GM08714 (cell line): ENCODE results near the gene VARS1.

ENCODE experiments used
- H3K4me3 ChIP-seq: fragments of 200-500 bp; sonication (Bioruptor generic); 2 replicates; pipeline ENCODE4 v1.5.1; 2014; ENCODE audit warnings: mild to moderate bottlenecking, low read length, inconsistent platforms
- ZNF274 ChIP-seq: IDR thresholded peaks from 2 replicates; pipeline ENCODE4 v1.6.1; 2012; ENCODE audit warnings: mild to moderate bottlenecking, low read depth, low read length

VARS1 gene

GRCh38 chr6:31792090-31792374 lies 3.5 kb downstream of the VARS1 start:
- no peak for TF ChIP-seq ZNF274
- H3K4me3 ChIP-seq, result no peak overlapping the region

- H3K4me3 ChIP-seq, result no peak overlapping the region
- no peak for TF ChIP-seq ZNF274
Measured at GRCh38 chr6:31791324-31792089, 4.0 kb downstream of the VARS1 start.

GRCh38 chr6:31785475-31785874 lies 10.1 kb downstream of the VARS1 start:
- TF ChIP-seq ZNF274, result no peak
- no peak overlapping the region for H3K4me3 ChIP-seq

DNA sequence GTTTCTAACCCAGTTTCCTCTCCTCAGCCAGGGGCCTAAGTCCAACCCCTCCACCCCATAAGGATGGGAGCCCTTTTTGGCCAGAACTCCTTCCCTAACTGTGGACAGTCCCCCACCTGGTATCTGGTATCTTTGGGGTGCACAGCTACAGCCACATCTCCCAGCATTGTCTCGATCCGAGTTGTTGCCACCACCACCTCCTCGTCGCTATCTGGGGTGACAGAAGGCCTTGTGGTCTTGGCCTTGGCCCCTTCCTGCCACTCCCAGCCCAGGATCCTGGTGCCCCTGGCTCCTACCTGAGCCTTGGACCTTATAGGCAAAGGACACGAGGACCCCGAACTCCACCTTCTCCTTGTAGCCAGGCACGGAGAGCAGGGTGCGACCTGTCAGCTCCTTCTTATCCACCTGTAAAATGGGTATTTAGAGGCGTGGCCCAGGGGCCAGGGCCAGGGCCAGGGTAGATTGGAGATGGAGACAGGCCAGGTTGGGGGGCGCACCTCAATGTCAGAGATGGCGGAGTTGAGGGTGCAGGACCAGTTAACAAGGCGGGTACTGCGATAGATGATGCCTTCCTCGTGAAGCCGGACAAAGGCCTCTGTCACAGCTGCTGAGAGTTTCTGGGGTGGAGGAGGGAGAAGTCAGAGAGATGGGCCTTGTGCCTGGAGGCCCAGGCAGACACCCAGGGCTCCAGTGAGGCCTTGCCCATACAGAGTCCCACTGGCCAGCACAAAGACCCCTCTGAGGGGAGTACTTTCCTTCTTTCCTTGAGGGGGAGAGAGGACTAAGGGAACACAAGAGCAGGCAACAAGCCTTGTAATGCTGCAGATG lies 11.2 kb downstream of the VARS1 start:
- H3K4me3 ChIP-seq, result no peak overlapping the region
- no peak for TF ChIP-seq ZNF274

- no peak overlapping the region for H3K4me3 ChIP-seq
- TF ChIP-seq ZNF274, result no peak
Measured at GRCh38 chr6:31782126-31782855, 13.3 kb downstream of the VARS1 start.

DNA sequence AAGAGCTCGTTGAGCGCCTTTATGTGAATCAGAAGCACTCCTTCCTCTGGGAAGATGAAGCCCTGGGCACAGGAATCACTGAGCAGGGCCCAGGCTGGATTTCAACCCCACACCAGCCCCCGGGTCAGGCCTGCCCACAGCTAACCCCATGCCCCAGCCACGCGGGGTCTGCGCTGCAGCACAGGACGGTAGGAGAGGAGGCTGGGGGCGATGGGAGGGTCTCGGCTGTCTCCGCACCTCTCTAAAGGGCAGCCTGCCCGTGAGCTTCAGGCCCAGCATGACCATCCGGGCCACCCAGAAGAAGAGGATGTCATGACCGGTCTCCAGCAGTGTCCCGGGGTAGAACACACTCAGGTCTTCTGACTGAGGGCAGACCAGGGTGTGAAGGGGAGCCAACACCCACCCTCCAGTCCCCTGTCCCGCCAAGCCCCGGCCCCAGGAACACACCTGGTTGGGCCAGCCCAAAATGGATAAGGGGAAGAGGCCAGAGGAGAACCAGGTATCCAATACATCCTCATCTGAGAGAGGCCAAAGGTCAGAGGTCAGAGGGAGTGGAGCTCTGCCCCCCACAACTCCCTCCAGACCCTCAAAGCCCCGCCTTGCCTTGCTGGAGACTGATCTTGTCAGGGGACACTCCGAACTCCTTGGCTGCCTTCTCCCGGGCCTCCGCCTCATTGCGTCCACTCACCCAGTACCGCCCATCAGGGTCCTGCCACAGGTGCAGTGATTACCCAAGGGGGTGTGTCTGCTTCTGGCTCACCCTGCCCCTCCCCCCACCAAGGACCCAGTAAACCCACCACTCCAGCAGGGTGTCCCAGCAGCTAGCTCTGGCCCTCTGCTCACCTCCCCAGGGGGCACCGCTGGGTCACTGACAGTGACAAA lies 14.1 kb downstream of the VARS1 start:
- TF ChIP-seq ZNF274, result no peak
- H3K4me3 ChIP-seq, result no peak overlapping the region

DNA sequence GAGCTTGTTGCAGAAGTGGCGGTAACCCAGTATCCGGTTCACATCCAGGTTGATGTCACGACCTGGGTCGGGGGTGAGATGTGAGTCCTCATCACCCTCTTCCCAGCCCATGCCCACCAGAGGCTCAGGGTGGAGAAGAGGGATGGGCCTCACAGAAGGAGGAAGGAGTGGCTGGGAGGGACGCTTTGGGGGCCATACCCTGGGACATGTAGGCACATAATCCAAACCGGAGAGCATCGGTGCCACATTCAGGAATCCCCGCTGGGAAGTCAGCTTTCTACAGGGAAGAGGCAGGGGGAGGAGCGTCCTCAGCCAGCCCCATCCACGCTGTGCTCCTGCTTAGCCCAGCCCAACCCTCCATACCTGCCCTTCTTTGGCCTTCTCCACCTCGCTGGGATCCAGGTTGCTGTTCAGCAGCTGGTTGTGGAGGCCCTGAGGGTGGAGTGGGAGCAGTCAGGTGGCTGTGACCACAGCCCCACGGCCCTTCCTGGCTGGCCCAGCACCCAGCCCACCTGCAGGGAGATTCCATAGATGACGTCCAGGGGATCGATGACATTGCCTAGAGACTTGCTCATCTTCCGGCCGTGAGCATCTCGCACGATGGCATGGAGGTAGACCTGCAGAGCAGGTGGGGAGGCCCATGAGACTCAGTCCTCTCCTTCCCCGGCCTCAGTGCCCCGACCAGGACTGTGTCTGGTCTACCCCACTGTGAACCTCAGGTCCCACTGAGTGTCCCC lies 14.9 kb downstream of the VARS1 start:
- TF ChIP-seq ZNF274, result no peak
- H3K4me3 ChIP-seq, result no peak overlapping the region

DNA sequence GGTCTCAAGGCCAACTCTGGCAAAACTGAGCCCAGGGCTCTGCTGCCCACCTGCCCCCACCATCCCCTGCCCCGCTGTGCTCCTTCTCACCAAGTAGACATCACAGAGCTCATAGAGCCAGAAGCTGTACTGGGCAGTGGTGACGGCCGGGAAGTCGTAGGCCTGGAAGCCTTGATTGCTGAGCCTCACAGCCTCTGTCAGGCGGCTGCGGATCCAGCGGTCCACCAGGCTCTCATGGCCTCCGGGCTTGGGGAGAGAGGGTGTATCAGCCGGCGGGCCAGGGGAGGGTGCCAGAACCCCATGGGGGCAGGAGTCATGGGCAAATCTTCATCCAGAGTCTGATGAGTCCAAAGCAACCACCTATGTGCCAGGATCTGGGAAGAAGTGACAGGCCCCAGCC lies 15.6 kb downstream of the VARS1 start:
- no peak for TF ChIP-seq ZNF274
- H3K4me3 ChIP-seq, result no peak overlapping the region

- H3K4me3 ChIP-seq, result no peak overlapping the region
- no peak for TF ChIP-seq ZNF274
Measured at GRCh38 chr6:31778999-31779885, 16.3 kb downstream of the VARS1 start.

DNA sequence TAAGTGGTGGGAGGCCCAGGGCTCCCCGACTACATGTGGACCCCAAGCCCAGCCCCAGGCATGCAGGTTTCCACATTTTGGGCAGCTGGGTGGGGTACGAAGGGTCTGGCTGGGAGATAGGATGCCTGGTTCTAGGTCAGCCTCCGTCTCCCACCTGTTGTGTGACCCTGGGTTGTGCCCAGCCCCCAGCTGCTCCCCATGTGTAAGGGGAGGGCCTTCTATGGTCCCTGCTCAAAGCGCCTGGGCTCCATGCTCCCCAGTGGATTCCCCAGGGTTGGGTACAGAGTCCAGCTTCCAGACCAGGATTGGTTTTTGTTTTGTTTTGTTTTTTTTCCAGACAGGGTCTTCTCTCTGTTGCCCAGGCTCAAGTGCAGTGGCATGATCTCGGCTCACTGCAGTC lies 17.4 kb downstream of the VARS1 start:
- no peak overlapping the region for H3K4me3 ChIP-seq
- no peak for TF ChIP-seq ZNF274

GRCh38 chr6:31777667-31778050 lies 17.9 kb downstream of the VARS1 start:
- no peak overlapping the region for H3K4me3 ChIP-seq
- TF ChIP-seq ZNF274, result no peak

GRCh38 chr6:31776989-31777666 lies 18.4 kb downstream of the VARS1 start, which contains the start of gene VWA7:
VWA7 (minus strand) TSS chr6:31777328; CDS start chr6:31776779, 549 bp downstream.
- TF ChIP-seq ZNF274, result no peak
- no peak within 1 kb of the TSS for H3K4me3 ChIP-seq
